Mucosa of rectum (tissue), 2 donors: Measurements from ENCODE around the gene OXSR1.

Experiments used
- H3K27ac ChIP-seq, 2 donors: one replicate each; pipeline ENCODE4 v1.7.0; 2013; ENCODE audit warnings: inconsistent platforms in 2 of 2, low read depth in 2 of 2, low read length in 2 of 2
- H3K27me3 ChIP-seq, 2 donors: one replicate each; pipeline ENCODE4 v1.7.0; 2013; ENCODE audit warnings: low read length in 2 of 2; ENCODE audit not compliant: control insufficient read depth in 2 of 2, insufficient read depth in 2 of 2
- H3K36me3 ChIP-seq, 2 donors: one replicate each; pipeline ENCODE4 v1.7.0; 2013; ENCODE audit warnings: low read length in 2 of 2; ENCODE audit not compliant: control insufficient read depth in 2 of 2, insufficient read depth in 2 of 2
- H3K4me1 ChIP-seq, 2 donors: one replicate each; pipeline ENCODE4 v1.7.0; 2013; ENCODE audit warnings: low read length in 2 of 2, mild to moderate bottlenecking in 1 of 2; ENCODE audit not compliant: control insufficient read depth in 2 of 2, insufficient read depth in 2 of 2
- H3K4me3 ChIP-seq, 2 donors: one replicate each; pipeline ENCODE4 v1.7.0; 2013; ENCODE audit warnings: low read length in 2 of 2
- H3K9ac ChIP-seq, 2 donors: one replicate each; pipeline ENCODE4 v1.7.0; 2013; ENCODE audit warnings: low read length in 2 of 2, low read depth in 1 of 2, mild to moderate bottlenecking in 1 of 2
- H3K9me3 ChIP-seq, 2 donors: one replicate each; pipeline ENCODE4 v1.7.0; 2013; ENCODE audit warnings: low read length in 2 of 2; ENCODE audit not compliant: control insufficient read depth in 2 of 2
- donor health status: healthy.
- donor health status: Normal muscosa, but diverticular disease.

The OXSR1 gene

GRCh38 chr3:38297947-38298711 is 132.8 kb downstream of the OXSR1 start:
- H3K4me1 ChIP-seq = no peaks in the 10 kb centered on the region
- H3K27ac ChIP-seq = no peak overlapping the region
- H3K27me3 ChIP-seq = no peaks in the 10 kb centered on the region
- H3K36me3 ChIP-seq = no peaks in the 10 kb centered on the region
- no peak overlapping the region for H3K9ac ChIP-seq
- H3K4me3 ChIP-seq = no peak overlapping the region
- no peaks in the 10 kb centered on the region for H3K9me3 ChIP-seq
